AG04450 (cell line): ENCODE results near the gene MCM10. TPM values are rescaled to one million over a fixed set of nuclear protein-coding genes. Genes with fewer than 3 reads are reported as not detected.

Experiments
- CTCF ChIA-PET: fragments of 300-600, 350-600 bp; formaldehyde crosslinking; extraction: SDS; loops from one replicate; lab custom pipeline; 2022; ENCODE audit warnings: antibody characterized with exemption, inconsistent platforms; lab: Charles Lee
- POLR2A ChIA-PET: fragments of 350-600 bp; formaldehyde crosslinking; extraction: SDS; loops from one replicate; lab custom pipeline; 2021; ENCODE audit warnings: antibody characterized with exemption, inconsistent platforms; lab: Yijun Ruan, JAX
- DNase-seq: peaks from one replicate; pipeline ENCODE4 v3.0.0-alpha.2; 2011; ENCODE audit warnings: low read depth, low spot score
- H3K27ac ChIP-seq: one replicate; pipeline ENCODE4 v1.5.1; 2012; ENCODE audit warnings: low read depth, low read length, control low read depth
- H3K27me3 ChIP-seq: one replicate; pipeline ENCODE4 v1.6.0; 2012; ENCODE audit warnings: low read length; ENCODE audit not compliant: control insufficient read depth, insufficient read depth
- H3K4me3 ChIP-seq: 2 replicates; pipeline ENCODE4 v1.5.1; 2011; ENCODE audit warnings: mild to moderate bottlenecking, low read depth, low read length, control low read depth
- H3K9me3 ChIP-seq: 2 replicates; pipeline ENCODE4 v1.5.1; 2012; ENCODE audit warnings: low read length; ENCODE audit not compliant: control insufficient read depth, insufficient read depth
- polyA plus RNA-seq: library from polyadenylated mRNA; depleted of rRNA; stranded (reverse); fragments of >200 nt; gene quantifications from 2 replicates; pipeline ENCODE4 v1.2.3, GENCODE V29; 2011
- TF ChIP-seq, protein P1 (sequence below): IDR thresholded peaks from 2 replicates; pipeline ENCODE4 v1.5.1; 2011; ENCODE audit warnings: low read depth, low read length, control low read depth, inconsistent platforms

Gene MCM10
- polyA plus RNA-seq, 1 experiment, result 2.6 TPM

DNA sequence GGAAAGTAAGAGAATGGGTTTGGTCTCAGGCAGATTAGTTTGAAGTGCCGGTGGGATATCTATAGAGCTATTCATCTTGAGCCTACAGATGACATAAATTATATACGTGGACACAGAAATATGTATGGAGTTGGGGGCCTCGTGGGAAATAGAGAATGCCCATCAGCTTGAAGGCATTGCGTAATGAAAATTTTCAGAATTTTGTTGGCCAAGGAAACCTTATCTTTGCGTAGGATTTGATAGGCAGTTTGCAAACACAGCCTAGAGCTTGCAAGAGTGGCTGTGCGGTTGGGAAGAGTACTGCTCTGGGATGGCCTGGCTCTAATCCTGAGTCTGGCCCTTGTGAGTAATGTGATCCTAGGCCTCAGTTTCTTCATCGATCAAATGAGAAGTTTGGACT, 32.3 kb downstream of the MCM10 start:
- TF ChIP-seq, protein P1, sequence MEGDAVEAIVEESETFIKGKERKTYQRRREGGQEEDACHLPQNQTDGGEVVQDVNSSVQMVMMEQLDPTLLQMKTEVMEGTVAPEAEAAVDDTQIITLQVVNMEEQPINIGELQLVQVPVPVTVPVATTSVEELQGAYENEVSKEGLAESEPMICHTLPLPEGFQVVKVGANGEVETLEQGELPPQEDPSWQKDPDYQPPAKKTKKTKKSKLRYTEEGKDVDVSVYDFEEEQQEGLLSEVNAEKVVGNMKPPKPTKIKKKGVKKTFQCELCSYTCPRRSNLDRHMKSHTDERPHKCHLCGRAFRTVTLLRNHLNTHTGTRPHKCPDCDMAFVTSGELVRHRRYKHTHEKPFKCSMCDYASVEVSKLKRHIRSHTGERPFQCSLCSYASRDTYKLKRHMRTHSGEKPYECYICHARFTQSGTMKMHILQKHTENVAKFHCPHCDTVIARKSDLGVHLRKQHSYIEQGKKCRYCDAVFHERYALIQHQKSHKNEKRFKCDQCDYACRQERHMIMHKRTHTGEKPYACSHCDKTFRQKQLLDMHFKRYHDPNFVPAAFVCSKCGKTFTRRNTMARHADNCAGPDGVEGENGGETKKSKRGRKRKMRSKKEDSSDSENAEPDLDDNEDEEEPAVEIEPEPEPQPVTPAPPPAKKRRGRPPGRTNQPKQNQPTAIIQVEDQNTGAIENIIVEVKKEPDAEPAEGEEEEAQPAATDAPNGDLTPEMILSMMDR, result no peak
- DNase-seq, result no peak
- no peaks in the 10 kb centered on the region for H3K27me3 ChIP-seq
- CTCF ChIA-PET, result interaction anchor here (2.4 kb wide), 1 partner anchor 13 kb away, joined by 13 read pairs; no protein-coding TSS in a partner anchor
- no peak overlapping the region for H3K27ac ChIP-seq
- H3K9me3 ChIP-seq, result no peaks in the 10 kb centered on the region
- POLR2A ChIA-PET, result no interaction called here
- H3K4me3 ChIP-seq, result no peak overlapping the region

DNA sequence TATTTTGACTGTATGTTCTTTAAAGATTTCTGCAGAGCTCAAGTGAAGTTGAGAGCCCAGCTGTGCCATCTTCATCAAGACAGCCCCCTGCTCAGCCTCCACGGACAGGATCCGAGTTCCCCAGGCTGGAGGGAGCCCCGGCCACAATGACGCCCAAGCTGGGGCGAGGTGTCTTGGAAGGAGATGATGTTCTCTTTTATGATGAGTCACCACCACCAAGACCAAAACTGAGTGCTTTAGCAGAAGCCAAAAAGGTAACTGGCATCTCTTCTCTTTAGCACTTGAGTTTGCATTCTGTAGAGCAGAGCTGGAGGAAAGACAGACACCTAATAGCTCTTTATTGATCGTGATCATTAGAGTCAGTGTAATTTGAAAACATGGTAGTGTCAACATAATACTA, 33.7 kb downstream of the MCM10 start:
- Histone ChIP-seq H3K9me3 (no peaks in the 10 kb centered on the region), H3K27ac (no peak overlapping the region), H3K27me3 (no peaks in the 10 kb centered on the region), H3K4me3 (no peak overlapping the region)
- CTCF ChIA-PET, result interaction anchor here (1.4 to 2.4 kb wide), 2 partner anchors 12 to 35 kb away, joined by 3 to 13 read pairs; no protein-coding TSS in a partner anchor
- POLR2A ChIA-PET, result no interaction called here
- TF ChIP-seq, protein P1, result no peak
- DNase-seq, result no peak

DNA sequence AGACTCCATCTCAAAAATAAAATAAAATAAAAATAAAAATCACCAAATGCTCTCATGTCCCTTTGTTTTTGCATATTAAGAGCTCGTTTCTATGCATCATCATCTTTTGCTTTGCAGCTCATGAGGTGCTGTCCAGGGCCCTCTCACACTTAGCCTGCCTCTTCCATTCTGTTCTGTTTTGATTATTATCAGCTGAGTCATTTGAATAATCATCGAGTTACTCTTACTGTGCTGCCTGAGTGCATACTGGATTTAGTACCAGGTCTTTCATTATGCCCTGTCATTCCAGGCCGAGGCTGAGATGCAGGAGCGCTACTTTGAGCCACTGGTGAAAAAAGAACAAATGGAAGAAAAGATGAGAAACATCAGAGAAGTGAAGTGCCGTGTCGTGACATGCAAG, 39.8 kb downstream of the MCM10 start:
- TF ChIP-seq, protein P1, result no peak
- Histone ChIP-seq H3K9me3 (no peaks in the 10 kb centered on the region), H3K4me3 (no peak overlapping the region), H3K27me3 (no peaks in the 10 kb centered on the region), H3K27ac (peak overlapping the region; percentile 11)
- ChIA-PET CTCF (no interaction called here), POLR2A (interaction anchor here (0.8 kb wide), 1 partner anchor 99 kb away, joined by 3 read pairs; the partner anchor contains the start of gene PHYH)
- DNase-seq, result peak; percentile 16

DNA sequence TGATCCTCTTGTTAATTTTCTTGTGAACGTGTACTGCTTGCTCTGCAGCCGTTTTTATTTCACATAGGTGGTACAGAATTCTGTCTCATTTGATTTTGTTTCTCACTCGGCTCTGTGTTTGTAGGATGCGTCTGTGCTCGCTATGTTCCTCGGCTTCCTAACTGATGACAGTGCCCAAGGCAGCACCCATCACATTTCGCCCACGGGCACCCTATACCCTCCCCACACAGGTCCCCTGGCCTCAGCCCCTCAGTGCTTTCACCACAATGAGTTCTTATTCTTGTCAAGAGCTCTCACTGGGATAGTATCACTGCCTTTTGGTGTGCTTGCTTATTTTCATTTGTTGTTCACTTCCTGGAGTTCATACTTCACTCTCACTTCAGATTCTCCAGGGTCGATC, 44.7 kb downstream of the MCM10 start:
- Histone ChIP-seq H3K27me3 (no peaks in the 10 kb centered on the region), H3K9me3 (no peaks in the 10 kb centered on the region), H3K4me3 (no peak overlapping the region), H3K27ac (peak overlapping the region; percentile 11)
- CTCF ChIA-PET, result interaction anchor here (0.6 to 5.1 kb wide), 37 partner anchors 8 to 1896 kb away, joined by 3 to 137 read pairs (median 5); partner anchors contain the start of gene PHYH
- TF ChIP-seq, protein P1, result no peak
- POLR2A ChIA-PET, result interaction anchor here (0.7 kb wide), 2 partner anchors 15 to 25 kb away, joined by 4 to 5 read pairs; no protein-coding TSS in a partner anchor
- no peak for DNase-seq

DNA sequence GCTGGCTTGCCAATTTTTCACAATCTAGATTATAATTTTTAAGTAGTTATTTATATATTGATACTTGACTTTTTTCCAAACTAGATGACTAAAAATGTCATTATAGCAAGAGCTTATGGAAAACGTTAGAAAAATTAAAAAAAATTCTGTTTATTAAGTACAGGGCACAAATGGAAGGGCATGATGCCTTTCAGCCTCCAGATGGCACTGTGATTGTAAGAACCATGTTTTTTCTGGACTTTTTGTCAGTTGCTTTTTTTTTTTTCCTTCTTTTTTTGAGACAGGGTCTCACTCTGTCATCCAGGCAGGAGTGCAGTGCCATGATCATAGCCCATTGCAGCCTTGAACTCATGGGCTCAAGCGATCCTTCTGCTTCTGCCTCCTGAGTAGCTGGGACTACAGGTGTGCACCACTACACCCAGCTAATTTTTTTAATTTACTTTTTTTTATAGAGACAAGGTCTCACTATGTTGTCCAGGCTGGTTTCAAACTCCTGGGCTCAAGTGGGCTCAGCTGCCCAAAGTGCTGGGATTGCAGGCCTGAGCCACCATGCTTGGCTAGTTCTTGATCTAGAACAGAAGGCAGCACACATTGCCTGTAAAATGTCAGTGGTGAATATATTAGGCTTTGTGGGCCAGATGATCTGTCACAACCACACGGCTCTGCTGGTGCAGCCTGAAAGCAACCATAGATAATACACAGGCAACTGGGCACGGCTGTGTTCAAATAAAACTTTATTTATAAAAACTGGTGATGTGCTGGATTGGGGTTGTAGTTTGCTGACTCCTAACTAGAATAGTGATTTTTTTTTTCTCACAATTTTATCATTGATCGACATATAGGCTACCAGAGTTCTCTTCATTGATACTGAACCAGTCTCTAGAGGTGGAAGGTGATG, 45.4 kb downstream of the MCM10 start:
- Histone ChIP-seq H3K9me3 (no peaks in the 10 kb centered on the region), H3K27ac (no peak overlapping the region), H3K27me3 (no peaks in the 10 kb centered on the region), H3K4me3 (no peak overlapping the region)
- TF ChIP-seq, protein P1, result peak; percentile 69
- DNase-seq, result peak; percentile 21
- ChIA-PET CTCF (interaction anchor here (0.6 to 5.1 kb wide), 39 partner anchors 8 to 1895 kb away, joined by 3 to 137 read pairs (median 5); partner anchors contain the start of gene PHYH), POLR2A (interaction anchor here (0.7 kb wide), 2 partner anchors 16 to 24 kb away, joined by 4 to 5 read pairs; no protein-coding TSS in a partner anchor)
